DOHH2 (cell line): ENCODE measurements around the gene ANKRD1.

Experiments used
- H3F3A ChIP-seq: fragments of 200-600 bp; sonication (generic), shearing (Covaris generic); 2 replicates; pipeline ENCODE4 v1.6.0; 2016; ENCODE audit warnings: antibody characterized with exemption, mild to moderate bottlenecking; ENCODE audit not compliant: control insufficient read depth, insufficient read depth
- H3K27ac ChIP-seq: fragments of 200-600 bp; sonication (generic); 2 replicates; pipeline ENCODE4 v1.5.1; 2014; ENCODE audit warnings: low read depth, mild to moderate bottlenecking, low read length, moderate library complexity
- H3K27me3 ChIP-seq: fragments of 200-600 bp; sonication (generic); 2 replicates; pipeline ENCODE4 v1.6.1; 2014; ENCODE audit warnings: mild to moderate bottlenecking, low read length, mixed read lengths; ENCODE audit not compliant: control insufficient read depth
- H3K36me3 ChIP-seq: fragments of 200-600 bp; sonication (generic); 2 replicates; pipeline ENCODE4 v1.6.1; 2014; ENCODE audit warnings: mild to moderate bottlenecking, low read length, moderate library complexity, mixed read lengths; ENCODE audit not compliant: control insufficient read depth
- H3K4me1 ChIP-seq: fragments of 200-600 bp; sonication (generic); 2 replicates; pipeline ENCODE4 v1.6.1; 2014; ENCODE audit warnings: mild to moderate bottlenecking, low read length, mixed read lengths; ENCODE audit not compliant: control insufficient read depth
- H3K4me2 ChIP-seq: fragments of 200-600 bp; sonication (generic); 2 replicates; pipeline ENCODE4 v1.6.0; 2014; ENCODE audit warnings: mild to moderate bottlenecking, low read length, moderate library complexity
- H3K4me3 ChIP-seq: fragments of 200-600 bp; sonication (generic); 2 replicates; pipeline ENCODE4 v1.5.1; 2014; ENCODE audit warnings: mild to moderate bottlenecking, low read length, mixed read lengths
- H3K79me2 ChIP-seq: fragments of 200-600 bp; sonication (generic); 2 replicates; pipeline ENCODE4 v1.6.1; 2014; ENCODE audit warnings: mild to moderate bottlenecking, low read length, mixed read lengths; ENCODE audit not compliant: control insufficient read depth
- H3K9me2 ChIP-seq: fragments of 200-600 bp; sonication (generic); replicated peaks from 2 replicates; pipeline ENCODE4 v1.6.1; 2014; ENCODE audit warnings: mild to moderate bottlenecking, low read length, mixed read lengths; ENCODE audit not compliant: control insufficient read depth
- H3K9me3 ChIP-seq: fragments of 200-600 bp; sonication (generic); 2 replicates; pipeline ENCODE4 v1.6.1; 2014; ENCODE audit warnings: antibody characterized with exemption, low read length, mixed read lengths; ENCODE audit not compliant: control insufficient read depth, insufficient read depth
- H4K20me1 ChIP-seq: fragments of 200-600 bp; sonication (generic); 2 replicates; pipeline ENCODE4 v1.6.0; 2014; ENCODE audit warnings: low read depth, mild to moderate bottlenecking, antibody characterized with exemption, low read length, moderate library complexity; ENCODE audit not compliant: control insufficient read depth, insufficient read depth
- EZH2phosphoT487 ChIP-seq: fragments of 200-600 bp; sonication (generic); IDR thresholded peaks from 2 replicates; pipeline ENCODE4 v1.6.1; 2017; ENCODE audit warnings: borderline replicate concordance, mild to moderate bottlenecking, antibody characterized with exemption, low read length, moderate library complexity, mixed read lengths
- TF ChIP-seq, protein P1 (sequence below): fragments of 200-600 bp; sonication (generic); IDR thresholded peaks from one replicate; pipeline ENCODE4 v1.5.1; 2014; ENCODE audit warnings: antibody characterized with exemption, mild to moderate bottlenecking, low read depth, low read length; ENCODE audit not compliant: poor library complexity, severe bottlenecking

ANKRD1 gene

DNA sequence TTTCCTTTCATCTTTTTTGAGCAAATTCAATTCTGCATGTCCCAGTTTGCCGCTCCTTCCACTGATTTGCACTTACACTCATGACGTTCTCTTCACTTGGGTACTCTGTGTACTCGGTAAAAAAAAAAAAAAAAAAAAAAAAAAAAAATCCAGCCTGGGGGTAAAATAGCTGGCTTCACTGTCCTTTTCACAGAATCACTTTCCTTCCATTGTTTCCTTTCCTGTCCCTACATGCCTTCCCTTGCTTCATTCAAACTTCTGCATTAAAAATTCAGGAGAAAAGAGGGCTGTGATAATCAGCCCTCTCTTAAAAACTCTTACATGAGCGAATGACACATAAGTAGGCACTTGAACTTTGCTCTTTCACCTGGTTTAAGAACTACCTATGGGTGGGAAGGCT, 8.7 kb downstream of the ANKRD1 start:
- no peak overlapping the region for H3K4me2 ChIP-seq
- H3K4me3 ChIP-seq, result no peak overlapping the region
- H3K36me3 ChIP-seq, result peaks cover 3% of the 10 kb centered on the region; the same call in 1 of the 2 replicates
- no peaks in the 10 kb centered on the region for H3F3A ChIP-seq
- H3K27me3 ChIP-seq, result no peaks in the 10 kb centered on the region
- TF ChIP-seq, protein P1, sequence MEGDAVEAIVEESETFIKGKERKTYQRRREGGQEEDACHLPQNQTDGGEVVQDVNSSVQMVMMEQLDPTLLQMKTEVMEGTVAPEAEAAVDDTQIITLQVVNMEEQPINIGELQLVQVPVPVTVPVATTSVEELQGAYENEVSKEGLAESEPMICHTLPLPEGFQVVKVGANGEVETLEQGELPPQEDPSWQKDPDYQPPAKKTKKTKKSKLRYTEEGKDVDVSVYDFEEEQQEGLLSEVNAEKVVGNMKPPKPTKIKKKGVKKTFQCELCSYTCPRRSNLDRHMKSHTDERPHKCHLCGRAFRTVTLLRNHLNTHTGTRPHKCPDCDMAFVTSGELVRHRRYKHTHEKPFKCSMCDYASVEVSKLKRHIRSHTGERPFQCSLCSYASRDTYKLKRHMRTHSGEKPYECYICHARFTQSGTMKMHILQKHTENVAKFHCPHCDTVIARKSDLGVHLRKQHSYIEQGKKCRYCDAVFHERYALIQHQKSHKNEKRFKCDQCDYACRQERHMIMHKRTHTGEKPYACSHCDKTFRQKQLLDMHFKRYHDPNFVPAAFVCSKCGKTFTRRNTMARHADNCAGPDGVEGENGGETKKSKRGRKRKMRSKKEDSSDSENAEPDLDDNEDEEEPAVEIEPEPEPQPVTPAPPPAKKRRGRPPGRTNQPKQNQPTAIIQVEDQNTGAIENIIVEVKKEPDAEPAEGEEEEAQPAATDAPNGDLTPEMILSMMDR, result no peak
- no peak for TF ChIP-seq EZH2phosphoT487
- H3K4me1 ChIP-seq, result peaks cover 11% of the 10 kb centered on the region
- H3K9me2 ChIP-seq, result no peaks in the 10 kb centered on the region
- no peaks in the 10 kb centered on the region for H3K9me3 ChIP-seq
- no peak overlapping the region for H3K27ac ChIP-seq
- H4K20me1 ChIP-seq, result no peaks in the 10 kb centered on the region
- no peaks in the 10 kb centered on the region for H3K79me2 ChIP-seq

DNA sequence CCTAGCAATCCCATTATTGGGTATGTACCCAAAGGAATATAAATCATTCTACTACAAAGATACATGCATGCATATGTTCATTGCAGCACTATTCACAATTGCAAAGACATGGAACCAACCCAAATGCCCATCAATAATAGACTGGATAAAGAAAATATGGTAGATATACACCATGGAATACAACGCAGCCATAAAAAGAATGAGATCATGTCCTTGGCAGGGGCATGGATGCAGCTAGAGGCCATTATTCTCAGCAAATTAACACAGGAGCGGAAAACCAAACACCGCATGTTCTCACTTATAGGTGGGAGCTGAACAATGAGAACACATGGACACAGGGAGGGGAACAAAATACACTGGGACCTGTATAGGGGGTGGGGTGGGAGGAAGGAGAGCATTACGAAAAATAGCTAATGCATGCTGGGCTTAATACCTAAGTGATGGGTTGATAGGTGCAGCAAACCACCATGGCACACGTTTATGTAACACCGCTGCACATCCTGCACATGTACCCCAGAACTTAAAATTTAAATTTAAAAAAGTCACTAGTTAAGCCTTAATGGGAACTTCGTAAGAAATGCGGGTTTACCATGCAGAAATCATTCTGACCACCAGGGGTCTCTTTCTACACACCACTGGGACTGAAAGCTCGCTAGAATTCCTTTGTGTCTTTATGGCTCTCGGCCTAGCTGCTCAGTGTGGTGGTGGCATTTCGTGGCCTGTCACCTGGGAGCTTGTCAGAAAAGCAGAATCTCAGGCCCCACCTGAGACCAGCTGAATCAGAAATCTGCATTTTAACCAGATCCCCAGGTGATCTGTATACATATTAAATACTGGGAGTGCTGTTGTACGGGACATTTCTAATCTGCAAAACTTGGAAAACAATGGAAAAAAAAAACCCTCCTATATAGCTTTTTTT, 9.5 kb downstream of the ANKRD1 start:
- peak overlapping the region; percentile 31; the same call in 1 of the 2 replicates for H3K4me2 ChIP-seq
- H3K27ac ChIP-seq, result no peak overlapping the region
- no peak overlapping the region for H3K4me3 ChIP-seq
- H3K79me2 ChIP-seq, result no peaks in the 10 kb centered on the region
- no peaks in the 10 kb centered on the region for H3K9me2 ChIP-seq
- H3K36me3 ChIP-seq, result peaks cover 3% of the 10 kb centered on the region; the same call in 1 of the 2 replicates
- no peaks in the 10 kb centered on the region for H3F3A ChIP-seq
- H3K9me3 ChIP-seq, result no peaks in the 10 kb centered on the region
- no peaks in the 10 kb centered on the region for H3K27me3 ChIP-seq
- peaks cover 9% of the 10 kb centered on the region for H3K4me1 ChIP-seq
- H4K20me1 ChIP-seq, result no peaks in the 10 kb centered on the region
- TF ChIP-seq EZH2phosphoT487, result no peak
- TF ChIP-seq, protein P1, result peak; percentile 82

DNA sequence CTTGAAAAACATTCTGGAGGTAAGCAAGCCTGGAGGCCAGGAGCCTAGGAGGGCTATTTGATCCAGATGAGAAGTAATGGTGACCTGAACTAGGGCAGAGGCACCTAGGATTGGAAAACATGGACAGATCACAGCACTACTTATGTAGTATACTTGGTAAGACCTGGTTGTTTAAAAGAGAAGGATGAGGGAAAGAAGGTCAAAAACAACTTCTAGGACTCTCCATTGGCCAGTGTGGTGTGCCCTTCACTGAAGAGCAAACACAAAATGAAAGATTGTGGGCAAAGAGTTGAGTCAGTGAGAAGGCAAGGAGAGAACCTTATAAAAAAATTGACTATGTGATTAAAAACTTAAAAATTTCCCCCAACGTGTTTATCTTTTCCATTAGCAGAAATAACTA, 14.3 kb downstream of the ANKRD1 start:
- Histone ChIP-seq H3K79me2 (no peaks in the 10 kb centered on the region), H3K4me1 (peaks cover under 1% of the 10 kb centered on the region), H3K4me2 (no peak overlapping the region), H3K36me3 (peaks cover 22% of the 10 kb centered on the region), H3K9me2 (no peaks in the 10 kb centered on the region), H3K9me3 (no peaks in the 10 kb centered on the region), H3K27ac (no peak overlapping the region), H3F3A (no peaks in the 10 kb centered on the region), H4K20me1 (no peaks in the 10 kb centered on the region), H3K4me3 (no peak overlapping the region), H3K27me3 (no peaks in the 10 kb centered on the region)
- TF ChIP-seq, protein P1, result no peak
- TF ChIP-seq EZH2phosphoT487, result no peak
